Loucy (cell line): ENCODE data around the gene EHD2.
"Not testable (repeated sequence)": the region's sequence is repeated elsewhere in the genome, so short reads cannot be mapped to it uniquely, and the experiment has no call there.

Experiments
- EZH2phosphoT487 ChIP-seq: fragments of 200-600 bp; IDR thresholded peaks from 2 replicates; pipeline ENCODE4 v1.6.1; 2018; ENCODE audit warnings: antibody characterized with exemption, mild to moderate bottlenecking, moderate library complexity, borderline replicate concordance
- TF ChIP-seq, protein P1 (sequence below): fragments of 200-600 bp; sonication (generic); conservative IDR thresholded peaks from 2 replicates; pipeline ENCODE4 v1.5.1; 2014; ENCODE audit warnings: mild to moderate bottlenecking, antibody characterized with exemption, low read length

- TF ChIP-seq, protein P1, sequence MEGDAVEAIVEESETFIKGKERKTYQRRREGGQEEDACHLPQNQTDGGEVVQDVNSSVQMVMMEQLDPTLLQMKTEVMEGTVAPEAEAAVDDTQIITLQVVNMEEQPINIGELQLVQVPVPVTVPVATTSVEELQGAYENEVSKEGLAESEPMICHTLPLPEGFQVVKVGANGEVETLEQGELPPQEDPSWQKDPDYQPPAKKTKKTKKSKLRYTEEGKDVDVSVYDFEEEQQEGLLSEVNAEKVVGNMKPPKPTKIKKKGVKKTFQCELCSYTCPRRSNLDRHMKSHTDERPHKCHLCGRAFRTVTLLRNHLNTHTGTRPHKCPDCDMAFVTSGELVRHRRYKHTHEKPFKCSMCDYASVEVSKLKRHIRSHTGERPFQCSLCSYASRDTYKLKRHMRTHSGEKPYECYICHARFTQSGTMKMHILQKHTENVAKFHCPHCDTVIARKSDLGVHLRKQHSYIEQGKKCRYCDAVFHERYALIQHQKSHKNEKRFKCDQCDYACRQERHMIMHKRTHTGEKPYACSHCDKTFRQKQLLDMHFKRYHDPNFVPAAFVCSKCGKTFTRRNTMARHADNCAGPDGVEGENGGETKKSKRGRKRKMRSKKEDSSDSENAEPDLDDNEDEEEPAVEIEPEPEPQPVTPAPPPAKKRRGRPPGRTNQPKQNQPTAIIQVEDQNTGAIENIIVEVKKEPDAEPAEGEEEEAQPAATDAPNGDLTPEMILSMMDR: not testable (repeated sequence)
- not testable (repeated sequence) for TF ChIP-seq EZH2phosphoT487
Observed at GRCh38 chr19:47718415-47719046, 5.3 kb downstream of the EHD2 start.
